ENCODE results near the gene CPED1.

CPED1 gene

GRCh38 chr7:121331574-121331973 lies 343.1 kb downstream of the CPED1 start:
- no peak for DNase-seq

GRCh38 chr7:121334376-121334775 lies 345.9 kb downstream of the CPED1 start:
- no peak for DNase-seq

GRCh38 chr7:121334875-121335648 lies 346.6 kb downstream of the CPED1 start:
- DNase-seq = peak; percentile 75

- peak; percentile 74 for DNase-seq
Observed at GRCh38 chr7:121336579-121336978, 348.1 kb downstream of the CPED1 start.

- peak; percentile 64 for DNase-seq
Observed at GRCh38 chr7:121337398-121337797, 348.9 kb downstream of the CPED1 start.

GRCh38 chr7:121339082-121339481 lies 350.6 kb downstream of the CPED1 start:
- DNase-seq = no peak

GRCh38 chr7:121341933-121342332 lies 353.4 kb downstream of the CPED1 start:
- peak; percentile 40 for DNase-seq

- DNase-seq = no peak
Observed at GRCh38 chr7:121342631-121343030, 354.1 kb downstream of the CPED1 start.

GRCh38 chr7:121343302-121343701 lies 354.8 kb downstream of the CPED1 start:
- DNase-seq = peak; percentile 23

- DNase-seq = no peak
Observed at GRCh38 chr7:121344093-121344492, 355.6 kb downstream of the CPED1 start.

GRCh38 chr7:121344497-121344896 lies 356.0 kb downstream of the CPED1 start:
- no peak for DNase-seq

Data from fibroblast of skin of right biceps (primary cell).